ENCODE data around the gene STIM2.
"Not testable (repeated sequence)": the region's sequence is repeated elsewhere in the genome, so short reads cannot be mapped to it uniquely, and the experiment has no call there.

Gene STIM2

GRCh38 chr4:27018076-27018475 lies 157.4 kb downstream of the STIM2 start:
- DNase-seq (ENCODE audit: insufficient read length, low spot score) (no peak), FAIRE-seq (no peak)
- TF ChIP-seq PAX5 (IDR thresholded peaks at IDR 0.05; ENCODE audit: insufficient read depth, low read length, severe bottlenecking) (no peak), POLR2A (IDR thresholded peaks at IDR 0.05; ENCODE audit: low read depth, low read length) (no peak), POU2F2 (IDR thresholded peaks at IDR 0.05; ENCODE audit: low read depth, low read length) (no peak), POLR2AphosphoS5 (IDR thresholded peaks at IDR 0.05; ENCODE audit: low read depth, low read length) (no peak), SPI1 (IDR thresholded peaks at IDR 0.05; ENCODE audit: low read depth, low read length) (no peak), TAF1 (IDR thresholded peaks at IDR 0.05; ENCODE audit: low read depth, low read length) (no peak)

GRCh38 chr4:27018910-27019309 lies 158.3 kb downstream of the STIM2 start:
- TF ChIP-seq POLR2AphosphoS5 (IDR thresholded peaks at IDR 0.05; ENCODE audit: low read depth, low read length) (no peak), SPI1 (IDR thresholded peaks at IDR 0.05; ENCODE audit: low read depth, low read length) (no peak), TAF1 (IDR thresholded peaks at IDR 0.05; ENCODE audit: low read depth, low read length) (no peak), POLR2A (IDR thresholded peaks at IDR 0.05; ENCODE audit: low read depth, low read length) (no peak), POU2F2 (IDR thresholded peaks at IDR 0.05; ENCODE audit: low read depth, low read length) (no peak), PAX5 (IDR thresholded peaks at IDR 0.05; ENCODE audit: insufficient read depth, low read length, severe bottlenecking) (no peak)
- DNase-seq (ENCODE audit: insufficient read length, low spot score): no peak
- no peak for FAIRE-seq

DNA sequence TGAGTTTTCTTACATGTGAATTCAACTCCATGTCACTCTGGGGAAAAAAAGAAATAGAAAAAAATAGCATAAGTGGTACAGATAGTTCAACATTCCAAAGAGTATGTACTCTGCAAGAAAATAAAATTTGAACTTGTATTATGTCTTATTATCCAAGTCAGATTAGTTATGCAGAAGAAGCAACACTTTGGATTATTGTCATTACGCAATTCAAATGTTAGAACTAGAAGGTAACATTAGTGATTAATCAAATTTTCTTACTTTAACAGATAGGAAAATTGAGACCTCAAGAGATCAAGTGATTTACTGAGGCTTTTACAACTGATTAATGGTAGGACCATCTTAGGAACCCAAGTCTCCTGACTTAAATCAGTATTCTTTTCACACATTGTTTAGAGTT lies 159.1 kb downstream of the STIM2 start:
- FAIRE-seq (no peak), DNase-seq (ENCODE audit: insufficient read length, low spot score) (no peak)
- TF ChIP-seq POLR2AphosphoS5 (IDR thresholded peaks at IDR 0.05; ENCODE audit: low read depth, low read length): no peak
- no peak for TF ChIP-seq PAX5 (IDR thresholded peaks at IDR 0.05; ENCODE audit: insufficient read depth, low read length, severe bottlenecking)
- TF ChIP-seq POLR2A (IDR thresholded peaks at IDR 0.05; ENCODE audit: low read depth, low read length): no peak
- TF ChIP-seq POU2F2 (IDR thresholded peaks at IDR 0.05; ENCODE audit: low read depth, low read length): no peak
- TF ChIP-seq SPI1 (IDR thresholded peaks at IDR 0.05; ENCODE audit: low read depth, low read length): no peak
- no peak for TF ChIP-seq TAF1 (IDR thresholded peaks at IDR 0.05; ENCODE audit: low read depth, low read length)

DNA sequence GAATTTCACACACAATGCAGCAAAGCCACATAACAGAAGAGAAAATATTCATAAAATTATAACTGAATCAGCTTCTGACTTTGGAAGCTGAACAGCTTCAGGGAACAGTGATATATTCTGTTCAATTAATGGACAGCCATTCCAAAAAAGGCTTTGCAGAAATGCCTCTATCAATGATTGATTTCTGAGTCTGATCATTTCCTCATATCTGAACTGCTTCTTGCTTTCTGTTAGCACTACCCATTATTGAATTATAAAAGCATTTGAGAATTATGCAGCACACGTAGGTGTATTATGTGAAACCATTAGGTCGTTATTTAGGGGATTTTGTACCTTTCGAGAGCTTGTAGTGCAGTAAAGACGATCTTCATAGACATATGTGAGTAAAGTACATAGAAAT lies 159.6 kb downstream of the STIM2 start:
- DNase-seq (ENCODE audit: insufficient read length, low spot score) (no peak), FAIRE-seq (no peak)
- TF ChIP-seq POU2F2 (IDR thresholded peaks at IDR 0.05; ENCODE audit: low read depth, low read length) (no peak), SPI1 (IDR thresholded peaks at IDR 0.05; ENCODE audit: low read depth, low read length) (no peak), POLR2AphosphoS5 (IDR thresholded peaks at IDR 0.05; ENCODE audit: low read depth, low read length) (no peak), TAF1 (IDR thresholded peaks at IDR 0.05; ENCODE audit: low read depth, low read length) (no peak), POLR2A (IDR thresholded peaks at IDR 0.05; ENCODE audit: low read depth, low read length) (no peak), PAX5 (IDR thresholded peaks at IDR 0.05; ENCODE audit: insufficient read depth, low read length, severe bottlenecking) (no peak)

DNA sequence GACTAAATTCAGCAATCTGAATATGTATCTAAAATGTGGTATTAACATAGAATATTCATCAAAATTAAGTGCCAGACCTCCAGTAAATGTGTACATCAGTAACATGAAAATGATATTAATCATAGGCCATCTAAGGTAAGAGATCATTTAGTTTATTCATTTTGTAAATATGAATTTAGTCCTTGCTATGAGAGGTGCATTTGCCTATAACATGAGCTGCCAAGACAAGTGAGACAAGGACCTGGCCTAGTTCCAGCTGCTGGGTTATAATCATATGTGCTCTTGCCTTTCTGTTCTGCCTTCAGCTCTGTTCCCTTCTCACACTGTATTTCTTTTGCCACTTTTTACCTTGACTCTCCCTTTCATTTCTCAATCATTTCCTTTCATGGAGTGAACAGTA lies 160.0 kb downstream of the STIM2 start:
- FAIRE-seq: no peak
- no peak for DNase-seq (ENCODE audit: insufficient read length, low spot score)

GRCh38 chr4:27022963-27023362 lies 162.3 kb downstream of the STIM2 start:
- TF ChIP-seq POU2F2 (IDR thresholded peaks at IDR 0.05; ENCODE audit: low read depth, low read length): no peak
- no peak for TF ChIP-seq SPI1 (IDR thresholded peaks at IDR 0.05; ENCODE audit: low read depth, low read length)
- TF ChIP-seq PAX5 (IDR thresholded peaks at IDR 0.05; ENCODE audit: insufficient read depth, low read length, severe bottlenecking): no peak
- TF ChIP-seq POLR2AphosphoS5 (IDR thresholded peaks at IDR 0.05; ENCODE audit: low read depth, low read length): no peak
- TF ChIP-seq POLR2A (IDR thresholded peaks at IDR 0.05; ENCODE audit: low read depth, low read length): no peak
- TF ChIP-seq TAF1 (IDR thresholded peaks at IDR 0.05; ENCODE audit: low read depth, low read length): no peak

More for the DNA sequence above, 160.0 kb downstream of the STIM2 start:
- TF ChIP-seq POU2F2 (IDR thresholded peaks at IDR 0.05; ENCODE audit: low read depth, low read length) (no peak), POLR2AphosphoS5 (IDR thresholded peaks at IDR 0.05; ENCODE audit: low read depth, low read length) (no peak), SPI1 (IDR thresholded peaks at IDR 0.05; ENCODE audit: low read depth, low read length) (no peak), POLR2A (IDR thresholded peaks at IDR 0.05; ENCODE audit: low read depth, low read length) (no peak), PAX5 (IDR thresholded peaks at IDR 0.05; ENCODE audit: insufficient read depth, low read length, severe bottlenecking) (no peak), TAF1 (IDR thresholded peaks at IDR 0.05; ENCODE audit: low read depth, low read length) (no peak)

GRCh38 chr4:27023366-27023765 lies 162.7 kb downstream of the STIM2 start:
- TF ChIP-seq TAF1 (IDR thresholded peaks at IDR 0.05; ENCODE audit: low read depth, low read length) (no peak), SPI1 (IDR thresholded peaks at IDR 0.05; ENCODE audit: low read depth, low read length) (no peak), PAX5 (IDR thresholded peaks at IDR 0.05; ENCODE audit: insufficient read depth, low read length, severe bottlenecking) (no peak), POLR2A (IDR thresholded peaks at IDR 0.05; ENCODE audit: low read depth, low read length) (no peak), POU2F2 (IDR thresholded peaks at IDR 0.05; ENCODE audit: low read depth, low read length) (no peak), POLR2AphosphoS5 (IDR thresholded peaks at IDR 0.05; ENCODE audit: low read depth, low read length) (no peak)
- FAIRE-seq: no peak
- DNase-seq (ENCODE audit: insufficient read length, low spot score): no peak

More at GRCh38 chr4:27022963-27023362, 162.3 kb downstream of the STIM2 start:
- DNase-seq (ENCODE audit: insufficient read length, low spot score) (no peak), FAIRE-seq (no peak)

- no peak for DNase-seq (ENCODE audit: insufficient read length, low spot score)
- TF ChIP-seq PAX5 (IDR thresholded peaks at IDR 0.05; ENCODE audit: insufficient read depth, low read length, severe bottlenecking) (no peak), TAF1 (IDR thresholded peaks at IDR 0.05; ENCODE audit: low read depth, low read length) (no peak), SPI1 (IDR thresholded peaks at IDR 0.05; ENCODE audit: low read depth, low read length) (no peak), POU2F2 (IDR thresholded peaks at IDR 0.05; ENCODE audit: low read depth, low read length) (no peak), POLR2A (IDR thresholded peaks at IDR 0.05; ENCODE audit: low read depth, low read length) (no peak), POLR2AphosphoS5 (IDR thresholded peaks at IDR 0.05; ENCODE audit: low read depth, low read length) (no peak)
- no peak for FAIRE-seq
These were observed 164.2 kb downstream of the STIM2 start for GRCh38 chr4:27024805-27025204.

DNA sequence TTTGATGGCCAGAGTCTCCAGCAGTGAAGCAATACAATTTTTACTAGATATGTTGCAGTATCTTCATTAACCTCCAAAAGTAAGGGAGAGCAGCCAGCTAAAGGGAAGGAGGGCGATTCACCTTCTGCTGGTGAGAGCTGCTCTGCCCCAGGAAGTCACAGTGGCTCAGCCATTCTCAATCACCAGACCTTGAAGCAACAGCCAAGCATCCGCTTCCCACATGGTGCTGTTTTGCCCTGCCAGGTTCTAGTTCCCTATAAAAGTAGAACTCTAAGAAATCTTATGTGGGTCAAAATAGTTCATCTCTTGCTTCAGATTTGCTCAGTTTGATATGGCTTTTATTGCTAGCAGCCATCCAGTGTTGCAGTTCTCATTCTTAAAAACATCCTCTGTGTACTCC lies 166.8 kb downstream of the STIM2 start:
- TF ChIP-seq POLR2AphosphoS5 (IDR thresholded peaks at IDR 0.05; ENCODE audit: low read depth, low read length) (no peak), POU2F2 (IDR thresholded peaks at IDR 0.05; ENCODE audit: low read depth, low read length) (no peak), TAF1 (IDR thresholded peaks at IDR 0.05; ENCODE audit: low read depth, low read length) (no peak), PAX5 (IDR thresholded peaks at IDR 0.05; ENCODE audit: insufficient read depth, low read length, severe bottlenecking) (no peak), SPI1 (IDR thresholded peaks at IDR 0.05; ENCODE audit: low read depth, low read length) (no peak), POLR2A (IDR thresholded peaks at IDR 0.05; ENCODE audit: low read depth, low read length) (no peak)
- DNase-seq (ENCODE audit: insufficient read length, low spot score): no peak
- FAIRE-seq: no peak

DNA sequence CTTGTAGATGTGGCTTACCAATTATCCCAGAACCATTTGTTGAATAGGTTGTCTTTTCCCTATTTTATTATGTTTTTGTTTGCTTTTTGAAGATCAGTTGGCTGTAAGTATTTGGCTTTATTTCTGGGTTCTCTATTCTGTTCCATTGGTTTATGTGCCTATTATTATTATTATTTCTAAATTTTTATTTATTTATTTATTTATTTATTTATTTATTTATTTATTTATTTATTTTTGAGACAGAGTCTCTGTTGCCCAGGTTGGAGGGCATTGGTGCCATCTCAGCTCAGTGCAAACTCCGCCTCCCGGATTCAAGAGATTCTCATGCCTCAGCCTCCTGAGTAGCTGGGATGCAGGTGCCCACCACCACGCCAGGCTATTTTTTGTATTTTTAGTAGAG lies 174.5 kb downstream of the STIM2 start:
- not testable (repeated sequence) for DNase-seq (ENCODE audit: insufficient read length, low spot score); FAIRE-seq

Measured in GM12891 (cell line).